ENCODE measurements around the gene SEMA6B.
A peak's percentile ranks its signal among the peaks of the same experiment; 100 is the strongest.

SEMA6B gene

DNA sequence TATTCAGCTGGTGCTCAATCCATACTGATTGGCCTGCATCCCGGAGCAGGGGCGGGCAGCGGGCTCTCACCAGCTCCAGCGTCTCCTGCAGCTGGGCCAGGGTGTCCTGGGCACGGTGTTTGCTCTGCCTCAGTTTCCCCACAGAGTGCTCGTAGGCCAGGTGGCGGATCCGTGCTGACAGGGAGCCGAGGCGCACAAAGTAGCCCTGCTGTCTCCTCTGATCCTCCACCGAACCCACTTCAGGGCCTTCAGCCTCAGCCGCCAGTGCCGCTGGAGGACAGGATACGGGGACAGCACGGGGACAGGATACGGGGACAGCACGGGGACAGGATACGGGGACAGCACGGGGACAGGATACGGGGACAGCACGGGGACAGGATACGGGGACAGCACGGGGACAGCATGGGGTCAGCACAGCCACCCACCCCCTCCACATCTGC is 33.9 kb downstream of the SEMA6B start:
- no peaks in the 10 kb centered on the region for H3K36me3 ChIP-seq (ENCODE audit: low read depth)
- no peaks in the 10 kb centered on the region for H3K4me1 ChIP-seq (ENCODE audit: insufficient read depth, poor library complexity, severe bottlenecking)
- H3K27ac ChIP-seq (ENCODE audit: poor library complexity, severe bottlenecking) = no peak overlapping the region
- TF ChIP-seq, protein P1, sequence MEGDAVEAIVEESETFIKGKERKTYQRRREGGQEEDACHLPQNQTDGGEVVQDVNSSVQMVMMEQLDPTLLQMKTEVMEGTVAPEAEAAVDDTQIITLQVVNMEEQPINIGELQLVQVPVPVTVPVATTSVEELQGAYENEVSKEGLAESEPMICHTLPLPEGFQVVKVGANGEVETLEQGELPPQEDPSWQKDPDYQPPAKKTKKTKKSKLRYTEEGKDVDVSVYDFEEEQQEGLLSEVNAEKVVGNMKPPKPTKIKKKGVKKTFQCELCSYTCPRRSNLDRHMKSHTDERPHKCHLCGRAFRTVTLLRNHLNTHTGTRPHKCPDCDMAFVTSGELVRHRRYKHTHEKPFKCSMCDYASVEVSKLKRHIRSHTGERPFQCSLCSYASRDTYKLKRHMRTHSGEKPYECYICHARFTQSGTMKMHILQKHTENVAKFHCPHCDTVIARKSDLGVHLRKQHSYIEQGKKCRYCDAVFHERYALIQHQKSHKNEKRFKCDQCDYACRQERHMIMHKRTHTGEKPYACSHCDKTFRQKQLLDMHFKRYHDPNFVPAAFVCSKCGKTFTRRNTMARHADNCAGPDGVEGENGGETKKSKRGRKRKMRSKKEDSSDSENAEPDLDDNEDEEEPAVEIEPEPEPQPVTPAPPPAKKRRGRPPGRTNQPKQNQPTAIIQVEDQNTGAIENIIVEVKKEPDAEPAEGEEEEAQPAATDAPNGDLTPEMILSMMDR (IDR thresholded peaks at IDR 0.05; ENCODE audit: poor library complexity, severe bottlenecking) = no peak
- no peaks in the 10 kb centered on the region for H3K9me3 ChIP-seq (ENCODE audit: severe bottlenecking)
- no peak overlapping the region for H3K4me3 ChIP-seq (ENCODE audit: severe bottlenecking)
- DNase-seq (ENCODE audit: low spot score) = no peak
- ATAC-seq (ENCODE audit: low read depth) = no peak
- no peaks in the 10 kb centered on the region for H3K27me3 ChIP-seq (ENCODE audit: insufficient read depth, poor library complexity, severe bottlenecking)

DNA sequence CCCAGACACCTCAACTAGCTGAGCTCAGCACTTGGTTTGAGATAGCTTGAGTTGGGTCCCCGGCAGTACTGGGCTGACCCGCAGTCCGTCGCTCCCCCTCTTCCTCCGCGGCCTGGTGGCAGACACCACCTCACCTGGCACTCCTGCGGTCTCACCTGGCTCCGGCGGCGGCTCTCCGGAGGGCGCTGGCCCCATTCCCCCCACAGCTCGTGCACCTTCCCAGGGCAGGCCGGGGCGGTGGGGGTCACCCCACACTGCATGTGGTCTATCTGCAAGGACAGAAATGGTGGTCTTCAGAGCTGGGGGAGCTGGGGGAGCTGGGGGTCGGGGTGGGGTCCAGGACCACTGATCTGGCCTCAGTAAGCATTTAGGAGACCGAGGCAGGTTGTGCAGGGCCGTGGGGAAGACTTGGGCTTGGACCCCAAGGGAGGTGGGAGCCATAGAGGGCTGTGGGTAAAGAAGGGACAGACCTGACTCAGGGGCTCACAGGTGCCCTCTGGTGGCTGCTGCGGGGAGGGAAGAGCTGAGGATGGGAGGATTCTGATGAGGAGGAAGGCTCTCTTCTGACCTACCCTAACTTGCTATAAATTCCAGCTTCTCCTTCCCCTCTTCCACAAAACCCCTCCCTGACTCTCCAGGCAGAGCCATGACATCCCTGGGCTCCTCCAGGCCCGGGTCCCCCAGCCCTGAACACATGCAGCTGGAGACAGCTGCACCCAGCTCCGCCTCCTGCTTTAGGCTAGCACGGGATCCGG is 34.5 kb downstream of the SEMA6B start:
- ATAC-seq (ENCODE audit: low read depth) (0 out of 3 replicates have a peak, but pooled peaks have one; percentile 57), DNase-seq (ENCODE audit: low spot score) (no peak)
- Histone ChIP-seq H3K4me3 (ENCODE audit: severe bottlenecking) (no peak overlapping the region), H3K27ac (ENCODE audit: poor library complexity, severe bottlenecking) (no peak overlapping the region), H3K4me1 (ENCODE audit: insufficient read depth, poor library complexity, severe bottlenecking) (peaks cover 1% of the 10 kb centered on the region), H3K9me3 (ENCODE audit: severe bottlenecking) (no peaks in the 10 kb centered on the region), H3K27me3 (ENCODE audit: insufficient read depth, poor library complexity, severe bottlenecking) (no peaks in the 10 kb centered on the region), H3K36me3 (ENCODE audit: low read depth) (no peaks in the 10 kb centered on the region)
- TF ChIP-seq, protein P1 (IDR thresholded peaks at IDR 0.05; ENCODE audit: poor library complexity, severe bottlenecking) = peak; percentile 60

DNA sequence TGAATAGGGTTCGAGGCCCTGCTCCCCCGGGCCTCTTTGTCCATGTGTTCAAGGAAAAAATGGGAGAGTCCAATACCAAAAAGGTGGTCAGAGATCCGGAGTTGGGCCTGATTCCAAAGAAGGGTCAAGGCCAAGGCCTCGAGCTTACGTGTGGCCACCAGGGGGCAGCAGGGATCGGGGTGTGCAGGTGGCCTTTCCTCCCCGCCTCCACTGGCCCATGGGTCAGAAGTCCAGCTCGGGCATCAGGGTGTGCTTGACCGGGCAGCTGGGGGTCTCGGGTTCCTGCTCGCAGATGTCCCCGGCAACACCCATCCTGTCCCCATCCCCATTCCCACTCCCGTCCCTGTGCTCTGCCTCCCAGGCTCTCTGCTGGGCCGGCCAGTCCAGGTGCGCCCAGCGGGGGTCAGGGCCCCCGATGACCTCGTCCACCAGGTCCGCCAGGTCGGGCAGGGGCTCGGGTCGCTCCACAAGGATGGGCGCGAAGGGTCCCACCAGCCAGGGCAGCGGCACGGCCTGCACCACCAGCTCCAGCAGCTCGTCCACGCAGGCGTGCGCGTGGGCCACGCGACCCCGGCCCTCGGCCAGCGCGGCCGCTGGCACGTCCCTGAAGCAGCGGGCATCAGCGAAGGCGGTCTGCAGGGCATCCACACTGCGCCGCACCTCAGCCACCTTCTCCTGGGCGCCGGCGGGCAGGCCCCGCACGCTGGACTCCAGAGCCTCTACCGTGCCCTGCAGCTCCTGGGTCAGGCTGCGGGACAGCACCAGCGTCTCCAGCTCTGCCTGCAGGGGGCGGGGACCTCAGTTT is 36.0 kb downstream of the SEMA6B start:
- no peak overlapping the region for H3K27ac ChIP-seq (ENCODE audit: poor library complexity, severe bottlenecking)
- DNase-seq (ENCODE audit: low spot score) (no peak), ATAC-seq (ENCODE audit: low read depth) (no peak)
- no peaks in the 10 kb centered on the region for H3K9me3 ChIP-seq (ENCODE audit: severe bottlenecking)
- H3K27me3 ChIP-seq (ENCODE audit: insufficient read depth, poor library complexity, severe bottlenecking) = no peaks in the 10 kb centered on the region
- H3K36me3 ChIP-seq (ENCODE audit: low read depth) = no peaks in the 10 kb centered on the region
- no peak overlapping the region for H3K4me3 ChIP-seq (ENCODE audit: severe bottlenecking)
- TF ChIP-seq, protein P1 (IDR thresholded peaks at IDR 0.05; ENCODE audit: poor library complexity, severe bottlenecking) = peak; percentile 55
- H3K4me1 ChIP-seq (ENCODE audit: insufficient read depth, poor library complexity, severe bottlenecking) = peaks cover 10% of the 10 kb centered on the region

DNA sequence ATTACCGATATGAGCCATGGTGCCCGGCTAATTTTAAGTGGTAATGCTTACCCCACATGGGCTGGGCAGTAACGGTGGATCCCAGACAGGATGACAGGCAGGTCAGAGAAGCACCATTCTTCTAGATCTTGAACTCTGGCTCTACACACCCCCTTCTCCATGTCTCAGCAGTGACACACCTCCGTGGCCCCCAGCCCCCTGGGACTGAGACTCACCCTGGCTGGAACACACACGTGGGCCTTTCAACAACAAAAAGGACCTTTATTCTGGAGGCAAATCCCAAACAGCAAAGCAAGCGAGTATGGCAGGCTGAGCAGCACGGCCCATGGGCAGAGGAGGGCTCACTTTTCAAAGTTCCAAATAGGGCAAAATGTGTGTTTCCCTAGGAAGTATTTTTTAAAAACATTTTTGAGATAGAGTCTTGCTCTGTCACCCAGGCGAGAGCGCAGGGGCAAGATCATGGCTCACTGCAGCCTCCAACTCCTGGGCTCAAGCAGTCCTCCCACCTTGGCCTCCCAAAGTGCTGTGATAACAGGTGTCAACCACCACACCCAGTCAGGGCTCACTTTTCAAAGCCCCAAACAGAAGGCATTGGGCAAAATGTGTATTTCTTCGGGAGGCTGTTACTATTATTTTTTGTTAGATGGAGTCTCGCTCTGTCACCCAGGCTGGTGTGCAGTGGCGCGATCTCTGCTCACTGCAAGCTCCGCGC is 37.0 kb downstream of the SEMA6B start:
- Histone ChIP-seq H3K4me1 (ENCODE audit: insufficient read depth, poor library complexity, severe bottlenecking) (peaks cover 10% of the 10 kb centered on the region), H3K36me3 (ENCODE audit: low read depth) (no peaks in the 10 kb centered on the region), H3K4me3 (ENCODE audit: severe bottlenecking) (no peak overlapping the region), H3K9me3 (ENCODE audit: severe bottlenecking) (no peaks in the 10 kb centered on the region), H3K27me3 (ENCODE audit: insufficient read depth, poor library complexity, severe bottlenecking) (no peaks in the 10 kb centered on the region), H3K27ac (ENCODE audit: poor library complexity, severe bottlenecking) (no peak overlapping the region)
- TF ChIP-seq, protein P1 (IDR thresholded peaks at IDR 0.05; ENCODE audit: poor library complexity, severe bottlenecking) = no peak
- ATAC-seq (ENCODE audit: low read depth) (no peak), DNase-seq (ENCODE audit: low spot score) (no peak)
